A549 (cell line): ENCODE measurements around the gene LIN28A. TPM values are rescaled to one million over a fixed set of nuclear protein-coding genes. Genes with fewer than 3 reads are reported as not detected.

Experiments used
- ATAC-seq, 2 experiments: fragments of 200-7000 bp in 1 of 2; fragments of >200 bp in 1 of 2; cut with Nextera tagmentation in 1 of 2; cut with Tn5 transposase in 1 of 2; 3 replicates each; pipeline versions ENCODE4 v1.8.0 to v1.9.1; 2018 to 2020; ENCODE audit warnings: mild to moderate bottlenecking in 1 of 2, moderate library complexity in 1 of 2
- CTCF ChIA-PET: fragments of 300-600 bp; sonication (Branson Sonifier 250); formaldehyde crosslinking; extraction: SDS; loops from one replicate; lab custom pipeline; 2021; ENCODE audit warnings: antibody characterized with exemption, inconsistent platforms; lab: Yijun Ruan, JAX
- POLR2A ChIA-PET: fragments of 350-600 bp; formaldehyde crosslinking; extraction: SDS; loops from one replicate; lab custom pipeline; 2021; ENCODE audit warnings: antibody characterized with exemption, inconsistent platforms; lab: Yijun Ruan, JAX
- DNase-seq, 2 experiments: peaks; one replicate each; pipeline versions ENCODE4 v3.0.0 to v3.0.0-alpha.2; 2011 to 2016; ENCODE audit warnings: low read depth in 1 of 2, low spot score in 1 of 2
- FAIRE-seq: peaks from 2 replicates; lab custom pipeline; 2011; peaks lifted over from hg19 to GRCh38; lab: Jason Lieb, UNC
- H3K27ac ChIP-seq, 2 experiments: fragments of >200 bp; sonication (Bioruptor Twin); formaldehyde crosslinking; 3 replicates each; pipeline ENCODE4 v1.5.1; 2016 to 2017
- H3K4me1 ChIP-seq: fragments of >200 bp; sonication (Bioruptor Twin); formaldehyde crosslinking; 3 replicates; pipeline ENCODE4 v1.6.1; 2016
- H3K4me2 ChIP-seq: fragments of >200 bp; sonication (Bioruptor Twin); formaldehyde crosslinking; 3 replicates; pipeline ENCODE4 v1.6.1; 2016
- H3K4me3 ChIP-seq: fragments of >200 bp; sonication (Bioruptor Twin); formaldehyde crosslinking; 3 replicates; pipeline ENCODE4 v1.5.1; 2016
- H3K9me3 ChIP-seq: fragments of >200 bp; sonication (Bioruptor Twin); formaldehyde crosslinking; 3 replicates; pipeline ENCODE4 v1.6.1; 2016
- BCL3 ChIP-seq: fragments of >200 bp; sonication (Bioruptor Twin); formaldehyde crosslinking; IDR thresholded peaks from 3 replicates; pipeline ENCODE4 v1.6.1; 2016
- CHD2 ChIP-seq: fragments of 150-350 bp; IDR thresholded peaks from 2 replicates; pipeline ENCODE4 v1.6.1; 2014; ENCODE audit warnings: low read length; ENCODE audit not compliant: partially characterized antibody
- CHD4 ChIP-seq: fragments of 200-600 bp; sonication (generic); IDR thresholded peaks from 2 replicates; pipeline ENCODE4 v1.6.1; 2016; ENCODE audit warnings: antibody characterized with exemption, mild to moderate bottlenecking, borderline replicate concordance
- CTCF ChIP-seq: fragments of >200 bp; sonication (Bioruptor Twin); formaldehyde crosslinking; IDR thresholded peaks from 3 replicates; pipeline ENCODE4 v1.5.1; 2016
- ELK1 ChIP-seq: fragments of 150-350 bp; IDR thresholded peaks from 2 replicates; pipeline ENCODE4 v1.6.1; 2014; ENCODE audit warnings: low read depth, mild to moderate bottlenecking, low read length
- EP300 ChIP-seq, 2 experiments: fragments of >200 bp; sonication (Bioruptor Twin); formaldehyde crosslinking; IDR thresholded peaks; 2 replicates in 1 of 2; 3 replicates in 1 of 2; pipeline ENCODE4 v1.6.1; 2016 to 2017
- ESRRA ChIP-seq: fragments of 150-350 bp; IDR thresholded peaks from 2 replicates; pipeline ENCODE4 v1.6.1; 2014; ENCODE audit warnings: mild to moderate bottlenecking, low read length, borderline replicate concordance
- FOSL2 ChIP-seq, 2 experiments: fragments of 450-650 bp in 1 of 2; fragments of >200 bp in 1 of 2; sonication (Bioruptor Twin) in 1 of 2; formaldehyde crosslinking; IDR thresholded peaks; 2 replicates each; pipeline versions ENCODE4 v1.5.0 to v1.6.1; 2016 to 2020; ENCODE audit warnings: mild to moderate bottlenecking in 1 of 2, moderate library complexity in 1 of 2
- FOXS1 ChIP-seq: fragments of 250-450 bp; sonication (Bioruptor Pico); IDR thresholded peaks from 2 replicates; pipeline ENCODE4 v1.5.0; 2020; ENCODE audit warnings: mild to moderate bottlenecking, moderate library complexity
- GATA3 ChIP-seq: IDR thresholded peaks from 2 replicates; pipeline ENCODE4 v1.6.1; 2012; ENCODE audit warnings: borderline replicate concordance
- HDAC2 ChIP-seq: fragments of 200-600 bp; sonication (generic); IDR thresholded peaks from 2 replicates; pipeline ENCODE4 v1.6.1; 2016
- HES2 ChIP-seq: fragments of >200 bp; sonication (Bioruptor Twin); formaldehyde crosslinking; IDR thresholded peaks from 2 replicates; pipeline ENCODE4 v1.6.1; 2016
- HMGXB4 ChIP-seq: fragments of 250-450 bp; sonication (Bioruptor Pico); IDR thresholded peaks from 2 replicates; pipeline ENCODE4 v1.5.0; 2021; ENCODE audit warnings: mild to moderate bottlenecking, moderate library complexity, borderline replicate concordance
- HOXA7 ChIP-seq: fragments of 250-450 bp; sonication (Bioruptor Pico); IDR thresholded peaks from 2 replicates; pipeline ENCODE4 v1.5.0; 2020; ENCODE audit warnings: mild to moderate bottlenecking, moderate library complexity
- HOXB13 ChIP-seq: fragments of 250-450 bp; sonication (Bioruptor Pico); IDR thresholded peaks from 2 replicates; pipeline ENCODE4 v1.5.0; 2020; ENCODE audit warnings: low read depth, mild to moderate bottlenecking, moderate library complexity
- JUNB ChIP-seq: fragments of >200 bp; sonication (Bioruptor Twin); formaldehyde crosslinking; IDR thresholded peaks from 2 replicates; pipeline ENCODE4 v1.6.1; 2016
- MAZ ChIP-seq: fragments of 150-350 bp; IDR thresholded peaks from 2 replicates; pipeline ENCODE4 v1.6.1; 2014; ENCODE audit warnings: antibody characterized with exemption, low read depth, low read length, borderline replicate concordance
- NPAS2 ChIP-seq: fragments of 250-450 bp; sonication (Bioruptor Pico); IDR thresholded peaks from 2 replicates; pipeline ENCODE4 v1.8.0; 2022; ENCODE audit warnings: mild to moderate bottlenecking, moderate library complexity, borderline replicate concordance
- POLR2AphosphoS2 ChIP-seq: conservative IDR thresholded peaks from 2 replicates; pipeline ENCODE4 v1.6.1; 2012; ENCODE audit warnings: low read length, improper control_type of control experiment, inconsistent platforms
- RAD21 ChIP-seq, 2 experiments: fragments of >200 bp in 1 of 2; sonication (Bioruptor Twin) in 1 of 2; formaldehyde crosslinking in 1 of 2; IDR thresholded peaks in 1 of 2; conservative IDR thresholded peaks in 1 of 2; 2 replicates in 1 of 2; 3 replicates in 1 of 2; pipeline ENCODE4 v1.6.1; 2012 to 2018; ENCODE audit warnings: inconsistent platforms in 1 of 2
- RARB ChIP-seq: fragments of 250-450 bp; sonication (Bioruptor Pico); IDR thresholded peaks from 2 replicates; pipeline ENCODE4 v1.8.0; 2021; ENCODE audit warnings: mild to moderate bottlenecking, moderate library complexity
- RCOR1 ChIP-seq: fragments of 150-350 bp; IDR thresholded peaks from 2 replicates; pipeline ENCODE4 v1.6.1; 2014; ENCODE audit warnings: antibody characterized with exemption, low read length, low read depth
- REST ChIP-seq: fragments of 200-600 bp; sonication (generic); IDR thresholded peaks from 2 replicates; pipeline ENCODE4 v1.6.1; 2016; ENCODE audit warnings: antibody characterized with exemption, mild to moderate bottlenecking, moderate library complexity
- RNF2 ChIP-seq: fragments of 200-600 bp; sonication (generic); IDR thresholded peaks from 2 replicates; pipeline ENCODE4 v1.6.1; 2016; ENCODE audit warnings: low read depth, mild to moderate bottlenecking, antibody characterized with exemption, moderate library complexity, borderline replicate concordance
- SREBF2 ChIP-seq: fragments of 450-650 bp; IDR thresholded peaks from 2 replicates; pipeline ENCODE4 v1.6.1; 2014; ENCODE audit warnings: mild to moderate bottlenecking, moderate library complexity
- TFCP2L1 ChIP-seq: fragments of 250-450 bp; sonication (Bioruptor Pico); IDR thresholded peaks from 2 replicates; pipeline ENCODE4 v1.5.0; 2021; ENCODE audit warnings: mild to moderate bottlenecking
- USF2 ChIP-seq: fragments of 450-650 bp; IDR thresholded peaks from 2 replicates; pipeline ENCODE4 v1.6.1; 2014; ENCODE audit warnings: antibody characterized with exemption
- ZC3H11A ChIP-seq: fragments of 450-650 bp; IDR thresholded peaks from 2 replicates; pipeline ENCODE4 v1.6.1; 2014; ENCODE audit warnings: antibody characterized with exemption, mild to moderate bottlenecking
- WGBS: methylation state at CpG from one replicate; pipeline ENCODE4 v1.1.6; 2017; ENCODE audit errors: missing lambda C conversion rate; 5-methylcytosine and 5-hydroxymethylcytosine counted together
- polyA plus RNA-seq, 4 experiments: library from polyadenylated mRNA; depleted of rRNA in 3 of 4; stranded (reverse); fragments of >200 nt; fragmentation: RNase III in 1 of 4; extraction: RNeasy Plus Mini Kit Qiagen cat#74134 plus additional on column Dnase treatment in 1 of 4; gene quantifications; 2 replicates in 3 of 4; 3 replicates in 1 of 4; pipeline ENCODE4 v1.2.3, GENCODE V29; 2011 to 2017

Gene LIN28A
- polyA plus RNA-seq, 2 of the 4 experiments (the other 2 are of a cell fraction) = 0.03 to 0.04 TPM

GRCh38 chr1:26472320-26472900 is 61.8 kb downstream of the LIN28A start, which contains the start of gene HMGN2:
Gene HMGN2, plus strand, starts transcription at chr1:26472440. Its CDS starts 173 bp downstream, at chr1:26472613.
- Histone ChIP-seq H3K4me2 (peak within 1 kb of the TSS; percentile 100), H3K27ac (peak within 1 kb of the TSS; percentile 98 to 100), H3K4me1 (peaks cover 20% of the 10 kb centered on the region; the same call in 2 of the 3 replicates), H3K9me3 (no peaks in the 10 kb centered on the region), H3K4me3 (peak within 1 kb of the TSS; percentile 83)
- 0% methylated on average over 1 of the region's 69 CpGs for WGBS
- POLR2A ChIA-PET = interaction anchor here (0.8 to 4.4 kb wide), 6 partner anchors 28 to 316 kb away, joined by 3 to 18 read pairs (median 3); partner anchors contain the start of genes DHDDS and PIGV
- FAIRE-seq = no peak
- CTCF ChIA-PET = interaction anchor here (1.1 to 2.9 kb wide), 3 partner anchors 11 to 45 kb away, joined by 3 to 14 read pairs (median 13); no protein-coding TSS in a partner anchor
- peak; percentile 66 to 80 for ATAC-seq
- peak; percentile 68 to 85 for DNase-seq
- TF ChIP-seq CHD2 (no peak), HES2 (no peak), TFCP2L1 (CRISPR knock-in tag) (no peak), REST (no peak), JUNB (no peak), HOXB13 (no peak), SREBF2 (no peak), RNF2 (no peak), HOXA7 (CRISPR knock-in tag) (no peak), FOSL2 (IDR thresholded peaks at IDR 0.05) (no peak), FOSL2 (CRISPR knock-in tag; IDR thresholded peaks at IDR 0.05) (no peak), RAD21 (conservative IDR thresholded peaks at IDR 0.05 in 1 of 2, IDR thresholded peaks at IDR 0.05 in 1 of 2) (no peak), GATA3 (no peak), MAZ (peak; percentile 12; the same call in 1 of the 2 replicates), NPAS2 (CRISPR knock-in tag) (no peak), EP300 (IDR thresholded peaks at IDR 0.05) (no peak), CHD4 (no peak), POLR2AphosphoS2 (no peak), ZC3H11A (no peak), USF2 (peak; percentile 76), HMGXB4 (CRISPR knock-in tag) (no peak), ELK1 (no peak), ESRRA (no peak), FOXS1 (no peak), RARB (CRISPR knock-in tag) (no peak), HDAC2 (no peak), BCL3 (peak; percentile 44; the same call in 1 of the 3 replicates), CTCF (no peak), RCOR1 (no peak)
